ENCODE results near the gene GATA5.

Gene GATA5

DNA sequence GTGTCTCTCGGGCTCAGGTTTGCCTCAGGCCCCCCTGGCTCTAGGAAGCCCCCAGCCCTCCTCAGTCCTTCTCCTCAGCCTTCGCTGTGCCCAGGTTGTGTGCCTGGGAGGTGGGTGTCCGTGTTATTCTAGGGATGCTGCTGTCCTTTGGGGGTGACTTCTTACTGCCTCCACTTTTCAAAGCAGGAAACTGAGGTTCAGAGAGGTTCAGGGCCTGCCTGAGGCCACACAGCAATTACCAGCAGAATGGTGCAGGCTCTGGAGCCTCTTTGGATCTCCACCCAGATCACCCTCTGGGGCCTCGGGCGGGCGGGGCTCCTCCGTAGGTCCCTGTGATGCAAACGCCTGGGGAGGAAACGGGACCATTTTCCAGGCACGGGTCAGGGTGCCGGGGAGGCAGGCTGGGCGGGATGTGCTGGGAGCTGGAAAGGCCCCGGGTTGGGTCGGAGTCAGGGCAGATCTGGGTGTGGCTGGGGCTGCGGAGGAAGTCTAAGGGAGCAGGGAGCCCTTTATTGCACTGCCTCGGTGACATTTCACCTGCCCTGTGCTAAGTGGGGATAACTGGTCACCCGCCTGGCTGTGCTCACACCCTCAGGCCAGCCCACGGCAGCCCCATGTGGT lies 23.2 kb downstream of the GATA5 start:
- DNase-seq, result no peak

DNA sequence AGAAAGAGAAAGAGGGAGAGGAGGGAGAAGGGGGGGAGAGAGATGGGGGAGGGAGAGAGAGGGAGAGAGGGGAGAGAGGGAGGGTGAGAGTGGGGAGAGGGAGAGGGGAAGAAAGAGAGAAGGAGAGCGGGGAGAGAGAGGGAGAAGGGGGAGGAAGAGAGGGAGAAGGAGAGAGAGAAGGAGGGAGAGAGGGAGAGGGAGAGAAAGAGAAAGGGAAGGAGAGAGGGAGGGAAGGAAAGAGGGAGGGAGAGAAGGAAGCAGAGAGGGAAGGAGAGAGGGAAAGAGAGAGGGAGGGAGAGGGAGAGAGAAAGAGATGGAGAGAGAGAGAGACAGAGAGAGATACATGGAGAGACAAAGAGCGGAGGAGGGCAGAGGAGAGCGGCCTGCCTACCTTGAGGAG lies 23.8 kb downstream of the GATA5 start:
- no peak for DNase-seq

DNA sequence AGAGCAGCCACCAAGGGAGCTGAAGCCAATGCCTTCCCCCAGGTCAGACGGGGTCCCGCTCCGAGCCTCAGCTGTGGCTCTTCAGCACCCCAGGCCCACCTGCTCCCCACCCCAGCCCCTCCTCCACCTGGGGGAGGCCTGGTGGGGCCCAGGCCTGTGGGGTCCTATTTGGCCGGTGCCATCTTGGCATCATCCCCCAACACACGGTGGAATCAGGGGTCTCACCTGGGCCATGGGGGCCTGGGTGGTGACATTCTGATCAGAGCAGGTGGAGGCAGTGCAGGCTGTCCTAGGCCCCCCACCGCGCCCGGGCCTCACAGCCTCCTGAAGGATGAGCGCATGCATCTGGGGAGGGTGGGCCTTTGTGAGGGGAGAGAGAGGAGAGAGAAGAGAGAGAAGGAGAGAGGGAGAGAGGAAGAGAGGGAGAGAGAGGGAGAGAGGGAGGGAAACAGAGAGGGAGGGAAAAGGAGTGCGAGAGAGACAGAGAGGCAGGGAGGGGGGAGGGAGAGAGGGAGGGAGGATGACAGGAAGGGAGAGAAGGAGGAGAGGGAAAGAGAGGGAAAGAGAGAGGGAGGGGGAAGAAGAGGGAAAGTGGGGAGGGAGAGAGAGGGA lies 24.5 kb downstream of the GATA5 start:
- DNase-seq, result no peak

DNA sequence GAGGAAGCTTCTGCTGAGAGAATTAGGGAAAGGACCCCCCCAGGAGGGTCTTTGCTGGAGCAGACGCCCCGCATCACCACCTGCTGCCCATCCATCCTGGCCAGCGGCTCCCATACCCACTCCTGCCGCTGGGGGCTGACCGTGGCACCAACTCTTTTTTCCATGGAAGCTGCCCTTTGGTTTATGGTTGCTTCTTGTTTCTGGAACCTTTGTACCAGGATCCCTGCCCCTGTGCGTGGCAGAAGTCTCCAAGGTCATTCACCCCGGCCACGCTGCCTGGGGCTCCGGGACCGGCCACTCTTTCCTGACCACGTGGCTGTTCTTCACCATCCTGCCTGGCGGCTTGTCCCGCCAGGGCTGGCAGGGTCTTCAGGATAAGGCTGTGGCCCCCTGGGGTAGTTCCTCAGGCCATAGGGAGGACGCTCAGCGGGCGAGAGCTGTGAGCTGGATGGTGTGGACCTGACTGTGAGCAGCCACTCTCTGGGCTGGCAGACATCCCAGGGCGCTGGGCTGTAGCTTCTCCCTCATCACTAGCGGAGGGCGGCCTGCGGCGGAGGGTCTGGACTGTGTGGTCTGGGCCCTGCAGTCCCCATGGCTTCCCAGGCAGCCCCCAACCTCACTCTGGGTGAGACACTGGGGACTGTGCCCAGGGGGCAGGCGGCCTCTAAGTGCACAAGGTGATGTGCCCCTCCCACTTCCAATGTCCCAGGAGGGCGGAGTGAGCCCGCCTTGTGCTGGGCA lies 25.7 kb downstream of the GATA5 start:
- DNase-seq, result no peak

DNA sequence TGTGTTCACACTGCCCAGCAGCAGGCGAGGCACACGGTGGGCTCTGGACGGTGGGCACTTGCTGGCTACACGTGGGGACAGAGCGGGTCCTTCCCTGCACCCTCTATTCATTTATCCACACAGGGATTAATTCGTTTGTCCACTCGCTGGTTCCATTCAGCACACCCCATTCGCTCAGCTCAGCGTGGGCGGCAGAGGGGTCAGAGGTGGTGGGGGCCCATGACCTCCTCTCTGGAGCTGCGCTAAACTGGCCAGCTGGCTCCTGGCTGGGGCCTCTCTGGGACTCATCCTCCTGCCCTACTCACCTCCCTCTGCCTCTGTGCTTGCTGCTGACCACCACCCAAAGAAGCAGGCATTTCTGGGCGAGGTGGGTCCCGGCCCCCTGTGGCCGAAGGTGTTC lies 27.0 kb downstream of the GATA5 start:
- DNase-seq, result no peak

DNA sequence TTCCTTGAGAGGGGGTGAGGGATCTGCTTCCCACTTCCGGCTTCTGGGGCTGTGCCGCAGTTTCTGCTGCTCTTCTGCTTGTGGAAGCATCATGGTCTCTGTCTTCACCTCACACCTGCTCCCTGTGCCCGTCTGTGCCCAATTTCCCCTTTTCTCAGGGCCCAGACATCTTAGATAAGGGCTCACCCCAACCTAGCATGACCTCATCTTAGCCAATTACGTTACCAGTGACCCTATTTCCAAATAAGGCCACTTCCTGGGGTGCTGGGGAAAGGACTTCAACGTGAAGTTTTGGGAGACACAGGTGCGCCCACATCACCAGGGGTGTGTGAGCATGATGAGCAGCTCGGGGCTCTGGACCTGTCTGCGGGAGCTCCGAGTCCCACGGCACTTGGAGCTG lies 27.8 kb downstream of the GATA5 start:
- DNase-seq, result no peak

DNA sequence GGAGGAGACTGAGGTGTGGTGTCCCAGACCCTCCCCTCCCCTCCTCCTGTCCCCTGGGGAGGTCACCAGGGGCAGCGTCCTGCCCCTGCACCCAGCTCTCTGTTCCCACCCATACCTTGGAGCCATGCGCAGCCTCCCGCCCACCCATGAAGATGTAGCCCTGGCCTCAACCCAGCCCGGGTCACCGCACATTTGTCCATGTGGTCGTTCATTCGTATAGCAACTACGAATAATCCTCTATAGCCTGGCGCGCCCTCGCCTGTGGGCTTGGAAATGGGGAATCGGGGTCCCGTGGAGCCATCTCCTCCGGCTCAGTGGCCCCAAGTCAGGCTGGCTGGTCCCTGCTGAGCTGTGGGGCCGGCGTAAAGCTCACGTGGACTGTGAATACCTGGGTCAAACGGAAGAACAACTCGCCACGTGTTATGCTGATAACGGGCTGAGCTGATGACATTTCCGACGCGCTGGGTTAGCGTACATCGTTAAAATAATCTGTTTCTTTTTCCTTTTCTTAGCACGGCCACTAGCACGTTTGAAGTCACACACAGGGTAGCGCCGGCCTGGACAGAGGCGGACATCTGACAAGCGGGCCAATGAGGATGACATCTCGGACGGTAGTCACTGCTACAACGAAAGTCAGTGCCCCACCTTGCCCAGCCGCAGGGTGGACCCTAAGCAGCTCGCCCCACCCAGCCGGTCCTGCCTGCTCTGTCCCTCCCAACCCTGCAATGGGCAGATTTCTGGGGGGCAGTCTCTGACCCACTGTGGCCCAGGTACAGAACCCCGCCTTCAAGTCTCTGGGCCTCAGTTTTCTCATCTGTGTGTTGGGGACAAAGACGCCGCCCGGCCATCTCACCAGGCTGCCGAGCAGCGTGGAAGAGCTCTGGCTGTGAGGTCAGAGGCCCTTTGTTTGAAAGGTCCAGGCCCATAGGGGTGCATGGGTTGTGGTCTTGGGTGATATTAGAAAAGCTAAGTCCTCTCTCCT lies 28.6 kb downstream of the GATA5 start:
- no peak for DNase-seq

DNA sequence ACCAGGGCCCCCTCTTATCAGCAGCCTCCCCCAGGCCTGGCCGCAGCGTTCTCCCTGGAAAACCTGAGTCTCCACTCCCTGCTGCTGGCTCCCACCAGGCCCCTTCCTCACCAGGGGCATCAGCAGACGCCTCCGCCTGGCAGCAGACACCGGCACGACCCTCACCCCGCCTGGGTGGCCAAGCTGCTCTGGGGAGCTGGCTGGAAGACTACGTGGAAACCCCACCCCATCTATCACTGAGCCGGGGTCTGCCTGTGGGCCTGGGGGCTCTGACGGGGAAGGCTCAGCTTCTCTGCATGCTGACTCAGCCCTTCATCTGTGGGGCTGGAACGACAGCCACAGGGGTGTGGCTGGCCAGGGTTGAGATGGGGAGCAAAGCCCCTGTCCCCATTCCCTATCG lies 29.3 kb downstream of the GATA5 start:
- DNase-seq, result no peak

DNA sequence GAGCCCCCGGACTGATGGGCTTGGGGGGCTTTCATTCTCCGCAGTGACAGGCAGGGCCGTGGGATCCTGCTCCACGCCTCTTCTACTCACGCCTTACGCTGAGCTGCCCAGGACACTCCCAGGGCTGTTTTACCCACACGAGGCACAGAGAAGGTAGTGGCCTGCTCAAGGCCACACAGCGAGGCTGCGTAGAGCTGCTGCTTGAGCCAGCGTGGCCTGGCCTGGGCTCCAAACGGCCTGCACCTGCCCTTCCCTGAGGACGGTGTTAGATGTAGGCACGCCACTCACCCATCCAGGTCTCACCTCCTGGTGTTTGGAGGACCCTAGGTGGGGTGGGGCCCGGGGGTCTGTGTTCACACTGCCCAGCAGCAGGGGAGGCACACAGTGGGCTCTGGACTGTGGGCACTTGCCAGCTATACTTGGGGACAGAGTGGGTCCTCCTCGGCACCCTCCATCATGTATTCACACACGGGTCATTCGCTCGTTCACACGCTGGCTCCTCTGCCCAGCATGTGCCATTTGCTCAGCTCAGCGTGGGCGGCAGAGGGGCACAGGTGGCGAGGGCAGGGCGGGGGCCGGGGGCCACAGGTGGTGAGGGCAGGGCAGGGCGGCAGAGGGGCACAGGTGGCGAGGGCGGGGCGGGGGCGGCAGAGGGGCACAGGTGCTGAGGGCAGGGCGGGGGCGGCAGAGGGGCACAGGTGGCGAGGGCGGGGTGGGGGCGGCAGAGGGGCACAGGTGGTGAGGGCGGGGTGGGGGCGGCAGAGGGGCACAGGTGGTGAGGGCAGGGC lies 30.0 kb downstream of the GATA5 start:
- no peak for DNase-seq

DNA sequence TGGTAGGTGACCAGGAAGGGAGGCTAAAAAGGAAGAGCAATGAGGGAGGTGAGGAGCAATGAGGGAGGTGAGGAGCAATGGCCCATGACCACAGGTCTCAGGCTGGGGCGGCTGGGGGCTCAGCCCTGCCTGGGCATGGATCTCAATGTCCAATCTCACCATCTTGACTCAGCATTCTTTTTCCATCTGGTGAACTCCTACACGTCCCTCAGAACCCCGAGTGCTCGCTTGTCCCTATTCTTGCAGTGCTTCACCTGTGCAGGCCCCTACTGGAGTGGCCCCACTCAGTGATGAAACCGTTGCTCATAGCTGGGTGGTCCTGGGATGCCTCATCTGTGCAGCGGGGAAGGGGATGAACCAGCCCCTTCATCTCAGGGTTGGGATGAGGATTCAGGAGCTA lies 31.5 kb downstream of the GATA5 start:
- DNase-seq, result no peak

DNA sequence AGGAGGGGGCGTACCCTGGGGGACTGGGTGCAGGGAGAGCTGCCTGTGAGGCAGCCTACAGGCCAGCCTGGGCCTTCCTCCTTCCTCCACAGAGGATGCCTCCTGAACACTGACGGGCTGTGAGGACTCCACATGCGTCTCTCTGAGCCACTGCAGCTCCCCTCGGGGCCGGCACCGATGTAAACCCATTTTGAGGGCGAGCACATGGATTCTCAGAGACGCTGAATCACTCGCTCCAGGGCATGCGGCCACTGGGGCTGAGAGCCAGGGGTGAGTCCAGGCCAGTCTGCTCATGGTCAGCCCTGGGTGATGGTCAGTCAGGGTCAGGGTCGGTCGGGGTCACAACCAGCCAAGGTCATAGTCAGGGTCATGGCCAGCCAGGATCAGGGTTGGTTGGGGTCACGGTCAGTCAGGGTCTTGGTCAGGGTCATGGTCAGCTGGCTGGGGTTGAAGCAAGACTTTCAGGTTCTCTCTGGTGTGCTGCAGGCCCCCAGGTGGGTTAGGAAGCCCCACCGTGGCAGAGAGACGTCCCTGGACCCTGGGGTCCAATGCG lies 33.7 kb downstream of the GATA5 start:
- no peak for DNase-seq

DNA sequence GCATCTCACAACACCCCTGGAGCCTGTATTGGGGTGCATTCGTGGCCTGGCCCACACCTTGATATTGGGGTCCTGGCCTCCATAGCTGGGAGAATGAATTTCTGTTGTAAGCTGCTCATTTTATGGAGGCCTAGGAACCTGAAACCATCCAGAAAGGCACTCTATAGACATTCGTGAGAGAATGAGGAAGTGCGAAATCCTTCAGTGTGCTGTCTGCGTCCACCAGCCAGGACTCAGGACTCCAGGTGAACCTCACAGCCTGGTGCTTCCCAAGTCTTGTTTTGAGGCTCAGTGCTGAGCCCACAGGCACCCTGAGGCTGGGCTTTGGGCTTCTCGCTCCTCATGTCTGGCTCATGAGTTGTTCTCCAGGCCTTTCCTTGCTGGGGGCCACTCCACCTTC lies 36.6 kb downstream of the GATA5 start:
- DNase-seq, result no peak

DNA sequence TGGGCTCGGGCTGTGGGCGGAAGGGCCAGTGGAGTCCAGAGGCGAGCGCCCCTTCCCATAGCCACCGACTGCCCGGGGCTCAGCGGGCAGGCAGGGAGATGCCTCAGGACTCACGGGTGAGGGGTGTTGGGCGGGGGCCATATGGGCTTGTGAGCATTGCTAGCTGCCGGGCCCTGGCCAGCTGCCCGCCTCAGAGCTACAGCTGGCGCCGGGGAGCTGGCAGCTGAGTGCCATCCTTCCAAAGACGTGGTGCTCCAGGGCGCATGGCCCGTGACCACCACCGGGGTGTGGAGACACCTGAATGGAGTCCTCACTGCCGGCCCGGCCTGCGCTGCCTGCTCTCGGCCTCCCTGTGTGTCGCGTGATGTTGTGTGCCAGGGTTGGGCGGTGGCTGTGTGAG lies 37.9 kb downstream of the GATA5 start:
- no peak for DNase-seq

DNA sequence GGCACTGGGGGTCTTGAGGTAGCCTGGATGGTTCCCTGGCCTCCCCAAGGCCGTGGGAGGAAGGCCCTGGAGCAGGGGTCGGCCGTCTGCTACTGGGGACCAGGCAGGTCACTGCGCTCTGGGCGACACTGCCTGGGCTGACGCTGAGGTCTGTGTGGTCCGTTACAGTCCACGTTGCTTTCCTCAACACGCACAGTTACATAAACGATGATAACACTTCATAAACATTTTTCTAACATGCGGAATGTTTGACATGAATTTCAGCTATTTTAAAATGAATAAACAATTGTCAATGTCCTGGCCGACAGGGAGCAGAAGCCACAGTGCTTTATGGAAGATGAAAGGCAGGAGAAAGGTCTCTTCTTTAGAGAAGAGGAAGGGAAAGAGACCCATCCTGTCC lies 38.3 kb downstream of the GATA5 start:
- DNase-seq, result no peak

DNA sequence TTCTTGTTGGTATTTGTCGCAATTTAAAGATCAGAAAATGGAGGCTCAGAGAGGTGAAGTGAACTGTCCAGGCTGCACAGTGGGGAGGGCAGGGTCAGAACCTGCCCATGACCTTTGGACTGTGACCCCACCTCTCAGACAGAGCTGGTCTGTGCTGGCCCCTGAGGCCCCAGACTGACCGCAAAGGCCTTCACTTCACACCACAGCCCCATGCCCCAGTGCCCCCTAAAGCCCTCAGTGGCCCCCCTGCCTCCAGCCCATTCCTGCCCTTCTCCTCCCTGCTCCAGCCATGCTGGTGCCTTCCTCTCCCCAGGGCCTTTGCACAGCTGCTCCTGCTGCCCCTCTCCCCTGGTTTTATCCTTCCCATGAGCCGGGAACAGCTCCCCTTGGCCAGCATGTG lies 39.1 kb downstream of the GATA5 start:
- no peak for DNase-seq

DNA sequence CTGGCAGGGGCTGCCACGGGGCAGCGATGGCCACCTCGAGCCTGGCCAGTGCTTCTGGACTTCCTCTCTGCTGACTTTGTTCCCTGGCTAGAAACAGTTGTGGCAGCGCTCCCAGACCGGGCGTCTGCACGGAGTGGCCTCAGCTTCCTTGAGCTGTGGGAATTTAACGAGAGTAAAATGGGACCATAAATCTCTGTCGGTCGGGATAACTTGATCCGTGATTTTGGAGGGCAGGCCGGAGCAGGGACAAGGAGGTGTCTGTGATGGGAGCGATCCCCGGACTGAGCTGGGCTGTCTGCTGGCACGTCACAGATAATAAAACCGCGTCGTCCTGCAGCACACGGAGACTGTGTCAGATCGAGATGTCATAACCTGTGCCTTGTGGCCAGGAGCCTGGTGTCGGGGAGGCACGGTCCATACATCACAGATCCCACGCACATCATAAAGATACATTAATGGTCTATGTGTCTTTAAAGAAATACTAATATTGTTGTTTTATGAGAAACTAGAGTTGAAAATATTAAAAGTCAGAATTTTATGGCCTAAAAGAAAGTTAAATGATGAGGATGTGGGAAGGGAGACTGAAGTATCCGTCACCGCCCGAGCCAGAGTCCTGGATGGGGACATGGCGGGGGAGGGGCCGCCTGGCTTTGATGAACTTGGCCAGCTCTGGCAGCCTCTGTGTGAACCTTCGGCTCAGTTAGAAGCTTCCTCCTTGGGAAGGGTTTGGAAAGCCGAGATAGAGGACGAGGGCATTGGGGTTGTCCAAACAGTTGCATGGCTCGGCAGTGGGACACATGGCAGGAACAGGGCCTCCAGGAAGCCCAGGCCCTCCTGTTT lies 41.9 kb downstream of the GATA5 start:
- no peak for DNase-seq

DNA sequence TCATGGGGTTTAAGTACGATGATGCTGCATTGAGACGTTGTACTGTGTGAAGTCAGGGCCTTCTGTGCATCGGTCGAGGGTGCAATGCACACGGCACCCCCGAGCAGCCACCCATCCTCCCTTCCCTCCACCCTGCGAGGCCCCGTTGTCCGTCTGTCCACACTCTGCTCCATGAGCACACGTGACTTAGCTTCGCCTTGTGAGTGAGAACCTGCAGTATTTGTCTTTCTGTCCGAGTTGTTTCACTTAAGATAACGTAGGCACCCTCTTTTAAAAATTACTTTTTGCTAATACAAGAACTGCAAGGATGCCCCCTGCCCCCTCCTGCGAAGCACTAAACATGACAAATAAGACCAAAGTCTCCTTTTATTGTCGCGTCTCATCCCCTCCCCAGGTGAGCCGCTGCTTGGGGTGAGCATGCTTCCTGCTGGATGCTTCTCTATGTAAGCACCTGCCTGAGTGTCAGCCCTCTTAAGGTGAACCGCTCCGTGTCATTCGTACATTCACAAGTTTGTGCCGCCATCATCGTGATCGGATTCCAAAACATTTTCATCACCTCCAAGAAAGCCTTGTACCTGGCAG lies 44.8 kb downstream of the GATA5 start:
- no peak for DNase-seq

DNA sequence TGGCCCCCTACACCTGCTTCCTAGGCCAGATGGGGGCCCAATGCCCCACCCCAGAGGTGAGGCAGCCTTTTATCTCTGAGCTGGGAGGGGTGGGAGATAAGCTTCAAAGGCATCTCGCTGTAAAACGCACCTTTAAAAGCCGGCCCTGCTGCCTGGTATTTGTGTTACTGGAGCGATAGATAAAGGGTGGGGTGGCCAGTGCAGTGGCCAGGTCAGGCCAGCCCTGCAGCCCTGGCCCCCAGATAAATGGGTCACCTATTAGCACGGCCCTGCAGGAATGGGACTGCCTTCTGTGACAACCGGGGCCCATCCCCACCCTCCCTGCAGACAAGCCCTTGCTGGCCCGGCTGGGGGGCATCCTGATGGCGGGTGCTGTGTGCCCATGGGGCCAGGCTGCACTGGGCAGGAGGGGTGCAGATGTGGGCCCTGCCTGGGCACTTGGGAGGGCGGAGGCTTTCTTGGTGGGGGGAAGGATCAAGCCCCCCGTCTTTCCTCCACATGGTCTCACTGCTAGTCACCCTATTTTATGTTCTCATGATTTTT lies 45.4 kb downstream of the GATA5 start:
- no peak for DNase-seq

DNA sequence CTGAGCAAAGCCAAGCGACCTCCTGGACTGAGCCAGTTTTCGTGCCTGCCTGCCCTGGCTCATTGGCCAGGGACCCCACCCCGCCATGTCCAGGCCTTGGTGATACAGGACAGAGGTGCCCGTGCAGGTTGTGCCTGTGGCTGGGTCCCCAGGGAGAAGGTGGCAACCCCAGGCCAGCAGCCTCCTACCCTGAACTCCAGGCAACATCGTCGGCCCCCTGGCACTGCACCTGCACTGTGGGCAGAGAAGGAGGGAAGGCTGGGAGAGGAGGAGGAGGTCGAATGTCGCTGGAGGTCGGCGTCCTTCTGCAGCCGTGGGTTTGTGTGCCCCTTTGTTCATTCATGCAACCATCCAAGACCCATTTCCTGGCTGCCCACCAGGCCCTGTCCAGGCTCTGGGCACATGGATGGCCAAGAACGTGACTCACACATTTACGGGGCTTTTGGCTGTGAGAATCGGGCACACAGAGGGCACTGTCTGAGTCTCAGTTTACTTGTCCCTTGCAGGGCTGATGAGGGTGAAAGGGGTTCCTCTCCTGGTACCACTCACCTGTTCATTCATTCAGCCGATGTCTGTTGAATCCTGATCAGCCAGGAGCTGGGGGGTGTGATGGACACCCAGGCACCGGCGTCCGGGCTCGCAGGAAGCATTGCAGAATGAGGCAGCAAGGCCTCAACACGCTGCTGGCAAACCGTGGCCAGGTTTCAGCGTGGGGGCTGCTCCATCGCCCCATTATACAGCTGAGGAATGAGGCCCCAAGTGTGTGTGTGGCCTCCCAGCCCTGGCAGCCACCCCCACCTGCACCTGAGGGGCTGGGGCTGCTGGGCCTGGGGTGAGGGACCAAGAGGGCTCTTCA lies 46.1 kb downstream of the GATA5 start:
- DNase-seq, result no peak
